ENCODE measurements around the gene RGS11.

Gene RGS11

DNA sequence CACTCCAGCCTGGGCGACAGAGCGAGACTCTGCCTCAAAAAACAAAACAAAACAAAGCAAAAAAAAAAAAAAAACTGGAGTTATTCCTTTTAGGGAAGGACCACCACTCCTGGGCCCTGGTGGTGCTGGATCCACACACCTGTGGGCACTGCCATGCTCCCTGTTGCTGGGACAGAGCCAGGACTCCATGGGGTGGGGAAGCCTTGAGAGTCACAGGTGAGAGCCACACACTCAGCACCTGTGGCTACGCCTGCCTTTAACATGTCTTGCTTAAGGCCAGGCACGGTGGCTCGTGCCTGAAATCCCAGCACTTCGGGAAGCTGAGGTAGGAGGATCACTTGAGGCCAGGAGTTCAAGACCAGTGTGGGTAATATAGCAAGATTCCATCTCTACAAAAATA lies 25.5 kb upstream of the RGS11 start:
- Histone ChIP-seq H3K4me2 (ENCODE audit: low read length) (no peak overlapping the region), H3K4me3 (ENCODE audit: low read length) (no peak overlapping the region), H3K27ac (ENCODE audit: low read depth, low read length) (no peak overlapping the region), H3K27me3 (ENCODE audit: control insufficient read depth, low read length) (no peaks in the 10 kb centered on the region), H4K20me1 (ENCODE audit: control insufficient read depth, insufficient read depth, low read depth, low read length) (no peaks in the 10 kb centered on the region), H3F3A (ENCODE audit: control insufficient read depth, insufficient read depth) (no peaks in the 10 kb centered on the region), H3K79me2 (ENCODE audit: control insufficient read depth, low read length) (no peaks in the 10 kb centered on the region), H3K9me3 (ENCODE audit: control insufficient read depth, insufficient read depth, low read length) (no peaks in the 10 kb centered on the region), H3K36me3 (ENCODE audit: control insufficient read depth, low read length) (peaks cover 4% of the 10 kb centered on the region; the same call in 1 of the 2 replicates), H3K9me2 (replicated peaks; ENCODE audit: control insufficient read depth, low read length) (no peaks in the 10 kb centered on the region), H3K4me1 (ENCODE audit: control insufficient read depth, low read length) (no peaks in the 10 kb centered on the region)
- TF ChIP-seq EZH2phosphoT487 (IDR thresholded peaks at IDR 0.05; ENCODE audit: borderline replicate concordance, low read length): no peak
- TF ChIP-seq, protein P1, sequence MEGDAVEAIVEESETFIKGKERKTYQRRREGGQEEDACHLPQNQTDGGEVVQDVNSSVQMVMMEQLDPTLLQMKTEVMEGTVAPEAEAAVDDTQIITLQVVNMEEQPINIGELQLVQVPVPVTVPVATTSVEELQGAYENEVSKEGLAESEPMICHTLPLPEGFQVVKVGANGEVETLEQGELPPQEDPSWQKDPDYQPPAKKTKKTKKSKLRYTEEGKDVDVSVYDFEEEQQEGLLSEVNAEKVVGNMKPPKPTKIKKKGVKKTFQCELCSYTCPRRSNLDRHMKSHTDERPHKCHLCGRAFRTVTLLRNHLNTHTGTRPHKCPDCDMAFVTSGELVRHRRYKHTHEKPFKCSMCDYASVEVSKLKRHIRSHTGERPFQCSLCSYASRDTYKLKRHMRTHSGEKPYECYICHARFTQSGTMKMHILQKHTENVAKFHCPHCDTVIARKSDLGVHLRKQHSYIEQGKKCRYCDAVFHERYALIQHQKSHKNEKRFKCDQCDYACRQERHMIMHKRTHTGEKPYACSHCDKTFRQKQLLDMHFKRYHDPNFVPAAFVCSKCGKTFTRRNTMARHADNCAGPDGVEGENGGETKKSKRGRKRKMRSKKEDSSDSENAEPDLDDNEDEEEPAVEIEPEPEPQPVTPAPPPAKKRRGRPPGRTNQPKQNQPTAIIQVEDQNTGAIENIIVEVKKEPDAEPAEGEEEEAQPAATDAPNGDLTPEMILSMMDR (IDR thresholded peaks at IDR 0.05; ENCODE audit: low read depth, low read length, poor library complexity, severe bottlenecking): no peak

DNA sequence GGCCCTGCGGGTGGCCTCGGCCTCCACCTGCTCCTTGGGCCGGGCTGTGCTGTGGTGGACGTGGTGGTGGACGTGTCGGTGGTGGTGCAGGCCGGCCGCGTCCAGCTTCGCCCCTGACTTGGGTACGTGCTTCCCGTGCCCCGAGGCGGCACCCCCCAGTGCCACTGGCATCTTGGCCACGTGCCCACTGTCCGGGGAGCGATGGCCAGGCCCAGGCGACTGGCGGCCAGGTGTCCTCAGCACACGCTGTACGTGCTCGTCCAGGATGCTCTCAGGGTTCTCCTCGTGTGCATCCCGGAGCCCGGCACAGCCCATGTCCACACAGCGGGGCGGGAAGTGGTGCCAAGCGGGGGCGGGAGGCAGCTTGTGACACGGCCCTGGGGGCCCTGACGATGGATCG lies 22.1 kb upstream of the RGS11 start:
- Histone ChIP-seq H4K20me1 (ENCODE audit: control insufficient read depth, insufficient read depth, low read depth, low read length) (no peaks in the 10 kb centered on the region), H3K4me2 (ENCODE audit: low read length) (no peak overlapping the region), H3K4me3 (ENCODE audit: low read length) (no peak overlapping the region), H3K4me1 (ENCODE audit: control insufficient read depth, low read length) (no peaks in the 10 kb centered on the region), H3K27me3 (ENCODE audit: control insufficient read depth, low read length) (no peaks in the 10 kb centered on the region), H3K9me2 (replicated peaks; ENCODE audit: control insufficient read depth, low read length) (no peaks in the 10 kb centered on the region), H3K79me2 (ENCODE audit: control insufficient read depth, low read length) (no peaks in the 10 kb centered on the region), H3F3A (ENCODE audit: control insufficient read depth, insufficient read depth) (no peaks in the 10 kb centered on the region), H3K9me3 (ENCODE audit: control insufficient read depth, insufficient read depth, low read length) (no peaks in the 10 kb centered on the region), H3K27ac (ENCODE audit: low read depth, low read length) (no peak overlapping the region), H3K36me3 (ENCODE audit: control insufficient read depth, low read length) (peaks cover 6% of the 10 kb centered on the region; the same call in 1 of the 2 replicates)
- no peak for TF ChIP-seq EZH2phosphoT487 (IDR thresholded peaks at IDR 0.05; ENCODE audit: borderline replicate concordance, low read length)
- TF ChIP-seq, protein P1 (IDR thresholded peaks at IDR 0.05; ENCODE audit: low read depth, low read length, poor library complexity, severe bottlenecking): no peak

DNA sequence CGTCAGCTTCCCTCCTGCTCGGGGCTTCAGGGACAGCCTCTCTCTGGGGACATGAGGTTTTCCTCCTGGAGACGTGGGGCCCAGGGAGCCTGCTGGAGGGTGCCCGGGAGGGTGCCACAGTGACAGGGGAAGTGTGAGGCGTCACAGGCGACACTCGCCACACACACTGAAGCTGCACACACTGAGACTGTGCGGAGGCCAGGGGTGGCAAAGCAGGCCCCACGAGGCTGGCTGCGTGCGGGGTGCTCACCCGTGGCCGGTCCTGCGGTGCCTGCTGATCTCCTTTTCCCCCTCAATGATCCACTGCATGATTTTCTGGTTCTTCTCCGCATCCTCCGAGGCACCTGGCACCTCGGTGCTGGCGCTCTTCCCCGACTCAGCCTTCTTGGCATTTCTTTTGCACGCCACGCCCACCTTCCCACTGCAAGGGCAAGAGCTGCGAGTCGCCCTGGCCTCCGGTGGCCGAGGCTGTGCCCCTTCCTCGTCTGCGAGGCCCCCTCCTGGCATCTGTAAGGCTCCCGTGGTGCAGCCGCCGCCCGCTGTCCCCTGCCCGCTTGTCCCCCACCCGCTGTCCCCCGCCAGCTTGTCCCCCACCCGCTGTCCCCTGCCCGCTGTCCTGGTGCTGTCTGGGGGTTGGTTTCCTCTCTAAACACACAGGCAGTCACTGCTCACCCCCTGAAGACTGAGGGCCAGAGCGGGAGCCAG lies 21.2 kb upstream of the RGS11 start:
- Histone ChIP-seq H3K27ac (ENCODE audit: low read depth, low read length) (no peak overlapping the region), H3F3A (ENCODE audit: control insufficient read depth, insufficient read depth) (no peaks in the 10 kb centered on the region), H3K4me2 (ENCODE audit: low read length) (no peak overlapping the region), H3K27me3 (ENCODE audit: control insufficient read depth, low read length) (no peaks in the 10 kb centered on the region), H3K9me2 (replicated peaks; ENCODE audit: control insufficient read depth, low read length) (no peaks in the 10 kb centered on the region), H3K79me2 (ENCODE audit: control insufficient read depth, low read length) (no peaks in the 10 kb centered on the region), H3K9me3 (ENCODE audit: control insufficient read depth, insufficient read depth, low read length) (no peaks in the 10 kb centered on the region), H4K20me1 (ENCODE audit: control insufficient read depth, insufficient read depth, low read depth, low read length) (no peaks in the 10 kb centered on the region), H3K36me3 (ENCODE audit: control insufficient read depth, low read length) (peaks cover 8% of the 10 kb centered on the region; the same call in 1 of the 2 replicates), H3K4me3 (ENCODE audit: low read length) (no peak overlapping the region), H3K4me1 (ENCODE audit: control insufficient read depth, low read length) (no peaks in the 10 kb centered on the region)
- TF ChIP-seq, protein P1 (IDR thresholded peaks at IDR 0.05; ENCODE audit: low read depth, low read length, poor library complexity, severe bottlenecking): no peak
- TF ChIP-seq EZH2phosphoT487 (IDR thresholded peaks at IDR 0.05; ENCODE audit: borderline replicate concordance, low read length): no peak

Data from DOHH2 (cell line).